HCT116 (cell line): ENCODE data around the gene SLC2A9.

Experiments used
- CTCF ChIP-seq, 3 experiments: fragments of 200-600 bp in 1 of 3; sonication (generic) in 1 of 3; IDR thresholded peaks in 2 of 3; conservative IDR thresholded peaks in 1 of 3; 2 replicates each; pipeline ENCODE4 v1.5.1; 2012 to 2017; ENCODE audit warnings: low read depth in 2 of 3, low read length in 2 of 3, antibody characterized with exemption in 1 of 3, borderline replicate concordance in 1 of 3, control low read depth in 1 of 3, mild to moderate bottlenecking in 1 of 3, mixed read lengths in 1 of 3, mixed run types in 1 of 3, moderate library complexity in 1 of 3; ENCODE audit not compliant: insufficient read depth in 1 of 3
- POLR2AphosphoS5 ChIP-seq: IDR thresholded peaks from 2 replicates; pipeline ENCODE4 v1.6.1; 2011; ENCODE audit warnings: mild to moderate bottlenecking, low read depth, low read length, moderate library complexity
- REST ChIP-seq: IDR thresholded peaks from 2 replicates; pipeline ENCODE4 v1.6.1; 2012; ENCODE audit warnings: low read depth

GRCh38 chr4:9938933-9939332 lies 82.4 kb downstream of the SLC2A9 start:
- TF ChIP-seq CTCF (IDR thresholded peaks at IDR 0.05 in 2 of 3, conservative IDR thresholded peaks at IDR 0.05 in 1 of 3; ENCODE audit: borderline replicate concordance in 1 of 3, insufficient read depth in 1 of 3, low read depth in 2 of 3, low read length in 2 of 3) (no peak), REST (no peak), POLR2AphosphoS5 (no peak)
